ENCODE results near the gene TCF12.
A peak's percentile ranks its signal among the peaks of the same experiment; 100 is the strongest.

- TF ChIP-seq CTCF (optimal IDR thresholded peaks at IDR 0.05 in 1 of 3, IDR thresholded peaks at IDR 0.05 in 1 of 3, conservative IDR thresholded peaks at IDR 0.05 in 1 of 3; ENCODE audit: extremely low read depth in 1 of 3, insufficient read depth in 2 of 3, low read length in 3 of 3) (peak in 1 of 3 experiments; percentile 17), EZH2 (IDR thresholded peaks at IDR 0.05; ENCODE audit: low read length) (no peak)
Measured at GRCh38 chr15:57111002-57111401, 192.6 kb downstream of the TCF12 start.

Measured in keratinocyte (primary cell).